GM10266 (cell line): Measurements from ENCODE around the gene BRSK2.

Experiments
- DNase-seq: peaks from one replicate; pipeline ENCODE4 v3.0.0; 2012; ENCODE audit errors: extremely low spot score
- TF ChIP-seq, protein P1 (sequence below): IDR thresholded peaks from 2 replicates; pipeline ENCODE4 v1.5.1; 2012; ENCODE audit warnings: mild to moderate bottlenecking, low read depth; ENCODE audit not compliant: control insufficient read depth, insufficient read depth; ENCODE audit errors: missing control alignments

The BRSK2 gene

DNA sequence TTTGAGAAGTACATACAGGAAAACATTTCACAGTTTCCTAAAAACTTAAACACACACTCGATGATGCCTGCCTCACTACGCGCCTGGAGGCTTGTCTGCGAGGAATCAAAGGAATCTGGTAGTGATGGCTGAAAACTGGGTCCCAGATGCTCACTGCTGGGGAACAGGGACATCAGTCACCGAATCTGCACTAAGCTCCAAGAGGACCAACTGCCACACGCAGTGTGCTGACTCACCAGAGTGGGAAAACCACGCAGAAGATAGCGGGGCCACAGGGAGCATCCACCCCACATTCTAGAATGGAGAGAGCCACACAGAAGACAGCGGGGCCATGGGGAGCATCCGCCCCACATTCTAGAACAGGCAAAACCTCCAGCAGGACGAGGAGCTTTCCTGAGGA lies 121.2 kb downstream of the BRSK2 start:
- no peak for DNase-seq
- TF ChIP-seq, protein P1, sequence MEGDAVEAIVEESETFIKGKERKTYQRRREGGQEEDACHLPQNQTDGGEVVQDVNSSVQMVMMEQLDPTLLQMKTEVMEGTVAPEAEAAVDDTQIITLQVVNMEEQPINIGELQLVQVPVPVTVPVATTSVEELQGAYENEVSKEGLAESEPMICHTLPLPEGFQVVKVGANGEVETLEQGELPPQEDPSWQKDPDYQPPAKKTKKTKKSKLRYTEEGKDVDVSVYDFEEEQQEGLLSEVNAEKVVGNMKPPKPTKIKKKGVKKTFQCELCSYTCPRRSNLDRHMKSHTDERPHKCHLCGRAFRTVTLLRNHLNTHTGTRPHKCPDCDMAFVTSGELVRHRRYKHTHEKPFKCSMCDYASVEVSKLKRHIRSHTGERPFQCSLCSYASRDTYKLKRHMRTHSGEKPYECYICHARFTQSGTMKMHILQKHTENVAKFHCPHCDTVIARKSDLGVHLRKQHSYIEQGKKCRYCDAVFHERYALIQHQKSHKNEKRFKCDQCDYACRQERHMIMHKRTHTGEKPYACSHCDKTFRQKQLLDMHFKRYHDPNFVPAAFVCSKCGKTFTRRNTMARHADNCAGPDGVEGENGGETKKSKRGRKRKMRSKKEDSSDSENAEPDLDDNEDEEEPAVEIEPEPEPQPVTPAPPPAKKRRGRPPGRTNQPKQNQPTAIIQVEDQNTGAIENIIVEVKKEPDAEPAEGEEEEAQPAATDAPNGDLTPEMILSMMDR = no peak

DNA sequence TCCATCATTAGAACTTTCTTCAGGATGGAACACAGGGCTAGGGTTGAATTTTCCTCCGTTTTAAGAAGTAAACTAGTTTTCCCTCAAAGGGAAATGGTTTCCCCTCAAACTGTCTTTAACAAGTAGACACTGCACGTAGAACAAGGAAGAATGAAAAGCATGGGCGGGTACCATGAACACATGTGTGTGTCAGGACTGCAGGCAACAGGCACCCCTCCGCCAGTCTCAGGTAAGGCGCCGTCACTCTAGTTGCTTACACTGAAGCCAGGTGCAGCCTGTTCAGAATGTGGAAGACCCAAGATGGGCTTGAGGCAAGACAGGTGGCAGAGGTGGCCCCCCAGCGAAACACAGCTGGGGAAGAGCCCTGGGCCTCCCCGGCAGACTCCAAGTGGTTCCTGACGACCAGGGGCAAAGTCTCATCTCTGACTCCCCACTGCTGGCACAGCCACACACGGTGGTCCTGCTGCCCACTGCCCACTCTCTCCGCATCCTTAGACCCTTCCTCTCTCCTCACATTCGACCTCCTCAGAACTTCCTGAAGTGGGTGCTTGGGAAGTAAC lies 122.3 kb downstream of the BRSK2 start:
- TF ChIP-seq, protein P1 = no peak
- no peak for DNase-seq
